Sigmoid colon (tissue), 4 donors: ENCODE results near the gene PRPF31.

ENCODE experiments used
- CTCF ChIP-seq, 4 experiments: fragments of 450-650 bp in 3 of 4; fragments of 200-600 bp in 1 of 4; IDR thresholded peaks; one replicate each; pipeline ENCODE4 v1.5.1; 2016 to 2019; ENCODE audit warnings: antibody characterized with exemption in 4 of 4, mild to moderate bottlenecking in 3 of 4, moderate library complexity in 2 of 4
- POLR2A ChIP-seq, 2 donors: fragments of 450-650 bp; IDR thresholded peaks; one replicate each; pipeline ENCODE4 v1.6.1; 2016; ENCODE audit warnings: antibody characterized with exemption in 2 of 2, mild to moderate bottlenecking in 2 of 2, moderate library complexity in 2 of 2
- POLR2AphosphoS5 ChIP-seq, 4 donors: sonication (generic); formaldehyde crosslinking; IDR thresholded peaks; one replicate each; pipeline ENCODE4 v1.6.1; 2017; ENCODE audit warnings: antibody characterized with exemption in 4 of 4

GRCh38 chr19:54127688-54128440 lies 12.3 kb downstream of the PRPF31 start:
- TF ChIP-seq CTCF (IDR thresholded peaks at IDR 0.05), result no peak
- no peak for TF ChIP-seq POLR2A (IDR thresholded peaks at IDR 0.05)
- no peak for TF ChIP-seq POLR2AphosphoS5 (IDR thresholded peaks at IDR 0.05)
